22Rv1 (cell line): Measurements from ENCODE around the gene RFPL3.

ENCODE experiments used
- H3K27ac ChIP-seq: fragments of 450-650 bp; 2 replicates; pipeline ENCODE4 v1.5.1; 2017
- CTCF ChIP-seq: fragments of 450-650 bp; IDR thresholded peaks from 2 replicates; pipeline ENCODE4 v1.5.1; 2017; ENCODE audit warnings: mild to moderate bottlenecking
- ZFX ChIP-seq: fragments of 450-650 bp; IDR thresholded peaks from 2 replicates; pipeline ENCODE4 v1.6.1; 2017; ENCODE audit warnings: antibody characterized with exemption, borderline replicate concordance

RFPL3 gene

DNA sequence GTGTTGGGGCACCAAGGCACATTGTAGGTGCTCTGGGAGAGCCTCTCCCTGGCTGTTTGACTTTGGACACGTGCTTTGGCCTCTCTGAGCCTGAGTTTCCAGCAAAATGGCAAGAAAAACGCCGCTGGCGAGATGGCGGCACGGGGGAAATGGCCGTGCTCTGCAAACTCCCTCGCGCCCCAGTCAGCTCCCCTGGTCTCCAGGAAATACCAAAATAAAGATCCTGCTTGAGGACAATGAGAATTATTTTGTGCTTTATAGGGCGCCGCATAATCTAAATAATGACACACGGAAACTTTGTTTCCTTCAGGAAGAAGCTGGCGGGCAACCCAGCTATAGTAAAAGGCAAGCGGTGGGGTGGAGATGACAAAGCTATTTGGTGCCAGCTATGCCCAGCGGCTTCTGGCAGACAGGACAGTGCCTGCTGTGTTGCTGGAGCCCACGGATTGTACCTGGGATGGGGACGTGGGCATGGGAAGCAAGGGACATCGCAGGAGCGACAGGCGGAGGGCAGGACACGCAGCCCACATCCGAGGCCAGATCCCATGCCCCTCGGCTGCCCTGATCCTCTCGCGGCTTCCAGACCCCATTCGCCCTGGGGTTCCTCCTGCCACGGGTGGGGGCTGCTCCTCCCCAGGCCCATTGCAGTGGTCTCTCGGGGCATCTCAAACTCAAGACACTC is 26.3 kb upstream of the RFPL3 start:
- no peak for TF ChIP-seq CTCF
- TF ChIP-seq ZFX = no peak
- no peak overlapping the region for H3K27ac ChIP-seq

- TF ChIP-seq ZFX = no peak
- no peak for TF ChIP-seq CTCF
- H3K27ac ChIP-seq = no peak overlapping the region
These were observed 25.5 kb upstream of the RFPL3 start for GRCh38 chr22:32331918-32332725.

GRCh38 chr22:32333141-32333768 is 24.4 kb upstream of the RFPL3 start:
- no peak overlapping the region for H3K27ac ChIP-seq
- no peak for TF ChIP-seq CTCF
- TF ChIP-seq ZFX = no peak

GRCh38 chr22:32333769-32334659 is 23.7 kb upstream of the RFPL3 start:
- TF ChIP-seq CTCF = no peak
- TF ChIP-seq ZFX = no peak
- no peak overlapping the region for H3K27ac ChIP-seq

GRCh38 chr22:32334660-32335365 is 22.9 kb upstream of the RFPL3 start:
- TF ChIP-seq CTCF = no peak
- TF ChIP-seq ZFX = no peak
- no peak overlapping the region for H3K27ac ChIP-seq

DNA sequence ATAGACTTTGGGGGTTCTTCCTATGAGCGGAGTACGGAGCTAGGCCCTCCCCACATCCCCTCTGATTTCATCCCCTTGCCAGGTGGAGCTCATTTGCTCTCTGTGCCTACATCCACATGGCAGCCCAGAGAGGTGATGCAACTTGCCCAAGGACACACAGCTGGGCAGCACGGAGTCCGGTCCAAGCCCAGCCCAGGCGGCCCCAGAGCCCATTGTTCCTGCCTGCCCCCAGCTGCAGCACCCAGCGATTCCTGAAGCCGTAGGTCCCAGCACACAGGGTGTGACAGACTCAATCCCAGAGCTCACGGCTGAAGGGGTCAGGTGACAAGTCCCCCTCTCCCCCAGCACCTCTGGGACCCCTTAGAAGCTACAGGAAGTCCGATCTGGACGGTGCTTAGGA is 22.2 kb upstream of the RFPL3 start:
- no peak overlapping the region for H3K27ac ChIP-seq
- TF ChIP-seq ZFX = no peak
- TF ChIP-seq CTCF = no peak
